Heart right ventricle (tissue), 16 donors: Measurements from ENCODE around the gene MYCN. TPM values are rescaled to one million over a fixed set of nuclear protein-coding genes. Genes with fewer than 3 reads are reported as not detected.

ENCODE experiments used
- ATAC-seq, 8 donors: fragments of 200-7000 bp; cut with Tn5 transposase; one replicate each; pipeline ENCODE4 v1.9.1; 2020; ENCODE audit warnings: mild to moderate bottlenecking in 8 of 8, moderate library complexity in 8 of 8, moderate number of reproducible peaks in 1 of 8
- DNase-seq, 2 donors: peaks; one replicate each; pipeline ENCODE4 v3.0.0-alpha.2; 2020
- H3K27ac ChIP-seq, 10 donors: fragments of 200-600 bp; sonication (generic) in 2 of 10; one replicate each; pipeline versions ENCODE4 v1.5.0 to v1.8.0; 2020 to 2022; ENCODE audit warnings: mild to moderate bottlenecking in 3 of 10
- H3K27me3 ChIP-seq, 7 donors: fragments of 200-600 bp; one replicate each; pipeline ENCODE4 v1.8.0; 2021 to 2022; ENCODE audit warnings: mild to moderate bottlenecking in 2 of 7
- H3K36me3 ChIP-seq, 9 donors: fragments of 200-600 bp; sonication (generic) in 1 of 9; one replicate each; pipeline versions ENCODE4 v1.5.0 to v1.8.0; 2020 to 2022; ENCODE audit warnings: mild to moderate bottlenecking in 2 of 9
- H3K4me1 ChIP-seq, 9 donors: fragments of 200-600 bp; sonication (generic) in 1 of 9; one replicate each; pipeline versions ENCODE4 v1.5.0 to v1.8.0; 2020 to 2022; ENCODE audit warnings: mild to moderate bottlenecking in 4 of 9
- H3K4me3 ChIP-seq, 10 donors: fragments of 200-600 bp; sonication (generic) in 2 of 10; one replicate each; pipeline versions ENCODE4 v1.5.0 to v1.8.0; 2020 to 2022; ENCODE audit warnings: mild to moderate bottlenecking in 7 of 10, moderate library complexity in 2 of 10
- H3K9me3 ChIP-seq, 11 donors: fragments of 200-600 bp in 10 of 11; sonication (generic) in 2 of 11; one replicate each; pipeline versions ENCODE4 v1.5.0 to v1.8.0; 2013 to 2022; ENCODE audit warnings: mild to moderate bottlenecking in 2 of 11, control low read depth in 1 of 11, moderate library complexity in 1 of 11
- WGBS, 2 donors: extraction: QIAGEN DNeasy Blood & Tissue Kit; methylation state at CpG; one replicate each; pipeline ENCODE4 v1.1.7; 2013; ENCODE audit warnings: inconsistent platforms in 1 of 2; 5-methylcytosine and 5-hydroxymethylcytosine counted together
- intact Hi-C, 10 donors: fragments of 100-400 bp; cut with DNase I; formaldehyde crosslinking; loops; one replicate each; pipeline versions ENCODE4 v1.11.1 to v1.14.2; 2022
- polyA plus RNA-seq, 2 donors: library from polyadenylated mRNA; stranded (reverse); fragments of 200-250 nt; gene quantifications; one replicate each; pipeline ENCODE4 v1.2.3, GENCODE V29; 2013
- total RNA-seq, 10 donors: library from RNA; stranded (reverse); fragmentation: NEBNext Ultra II Directional in 3 of 10; extraction: Animal tissue kit (Norgen Biotek cat#: 25700) in 3 of 10; gene quantifications; one replicate each; pipeline versions ENCODE4 v1.2.1 to v1.2.4, GENCODE V29; 2021 to 2023
- TF ChIP-seq, protein P1 (sequence below), 9 donors: fragments of 200-600 bp; sonication (generic) in 2 of 9; IDR thresholded peaks; one replicate each; pipeline versions ENCODE4 v1.5.0 to v1.8.0; 2021 to 2022; ENCODE audit warnings: antibody characterized with exemption in 9 of 9, mild to moderate bottlenecking in 5 of 9, moderate library complexity in 1 of 9
- donor health status: Arrhythmogenic right ventricular cardiomyopathy.
- donor health status: ischemic (EF 13 %, LVEDD 7.1; RV severe dilation, severe dysfunction).
- donor health status: healthy with polysubstance abuse.
- donor health status: DM: no; HTN: yes; CAD: no.
- donor health status: DM: no; HTN: no; CAD: no.
- donor health status: ischemic (EF 25% LVEDD 6.9; RV normal size, moderate dysfunction).
- donor health status: ischemic (EF 25% LVEDD 5.7; RV mildly dilated, moderate dysfunction).
- donor health status: healthy.
- donor health status: DM: yes; HTN: yes; CAD: no.
- donor health status: Ischemic cardiomyopathy.
- donor health status: ischemic (EF 35%, LVEDD 5.7; RV mildly dilated, moderate dysfunction).
- donor health status: nonischemic (EF 11% LVEDD 7.7; RV severe dilation, severe dysfunction).
- donor health status: DM: yes; HTN: yes; CAD: no.
- donor health status: PGD.
- donor health status: ischemic (EF 29% LVEDD 5.4; RV normal size, mild dysfunction).
- donor health status: nonischemic (EF 23%, LVEDD 6.1; RV moderate dilation, normal function).

Gene MYCN
- total and polyA plus RNA-seq, 12 donors, result 0.14 to 1.4 (median 0.52) TPM

DNA sequence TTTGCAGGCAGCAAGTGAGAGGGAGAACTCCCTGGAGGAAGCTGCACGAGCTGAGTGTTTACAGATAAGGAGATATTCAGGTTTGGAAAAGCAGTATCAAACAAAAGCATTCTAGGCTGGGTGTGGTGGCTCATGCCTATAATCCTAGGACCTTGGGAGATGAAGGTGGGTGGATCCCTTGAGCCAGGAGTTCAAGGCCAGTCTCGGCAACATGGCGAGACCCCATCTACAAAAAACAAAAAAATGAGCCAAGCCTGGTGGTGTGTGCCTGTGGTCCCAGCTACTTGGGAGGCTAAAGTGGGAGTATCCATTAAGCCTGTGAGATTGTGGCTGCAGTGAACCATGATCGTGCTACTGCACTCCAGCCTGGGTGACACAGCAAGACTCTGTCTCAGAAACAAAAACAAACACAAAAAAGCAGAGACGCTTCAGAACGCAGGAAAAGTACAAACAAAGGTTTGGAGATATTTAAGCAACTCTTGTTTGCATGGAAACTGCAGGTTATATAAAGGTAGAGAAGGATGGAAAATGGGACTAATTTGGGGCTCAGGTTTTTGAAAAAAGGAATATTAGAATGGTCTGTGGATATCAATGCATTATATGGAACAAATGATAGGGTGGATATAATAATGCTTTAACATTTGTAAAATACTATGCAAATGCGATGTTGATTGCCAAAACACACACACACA is 31.6 kb downstream of the MYCN start:
- DNase-seq (no peak), ATAC-seq (no peak)
- peaks cover 0 to 18% (median 6%) of the 10 kb centered on the region in 7 donors for H3K27me3 ChIP-seq
- TF ChIP-seq, protein P1, sequence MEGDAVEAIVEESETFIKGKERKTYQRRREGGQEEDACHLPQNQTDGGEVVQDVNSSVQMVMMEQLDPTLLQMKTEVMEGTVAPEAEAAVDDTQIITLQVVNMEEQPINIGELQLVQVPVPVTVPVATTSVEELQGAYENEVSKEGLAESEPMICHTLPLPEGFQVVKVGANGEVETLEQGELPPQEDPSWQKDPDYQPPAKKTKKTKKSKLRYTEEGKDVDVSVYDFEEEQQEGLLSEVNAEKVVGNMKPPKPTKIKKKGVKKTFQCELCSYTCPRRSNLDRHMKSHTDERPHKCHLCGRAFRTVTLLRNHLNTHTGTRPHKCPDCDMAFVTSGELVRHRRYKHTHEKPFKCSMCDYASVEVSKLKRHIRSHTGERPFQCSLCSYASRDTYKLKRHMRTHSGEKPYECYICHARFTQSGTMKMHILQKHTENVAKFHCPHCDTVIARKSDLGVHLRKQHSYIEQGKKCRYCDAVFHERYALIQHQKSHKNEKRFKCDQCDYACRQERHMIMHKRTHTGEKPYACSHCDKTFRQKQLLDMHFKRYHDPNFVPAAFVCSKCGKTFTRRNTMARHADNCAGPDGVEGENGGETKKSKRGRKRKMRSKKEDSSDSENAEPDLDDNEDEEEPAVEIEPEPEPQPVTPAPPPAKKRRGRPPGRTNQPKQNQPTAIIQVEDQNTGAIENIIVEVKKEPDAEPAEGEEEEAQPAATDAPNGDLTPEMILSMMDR (IDR thresholded peaks at IDR 0.05), result no peak
- intact Hi-C loops, result no loop called here
- no peaks in the 10 kb centered on the region for H3K36me3 ChIP-seq
- no peak overlapping the region for H3K4me3 ChIP-seq
- no peaks in the 10 kb centered on the region for H3K4me1 ChIP-seq
- WGBS, 2 donors, result 79 to 83% methylated on average over 7 of the region's 7 CpGs
- H3K27ac ChIP-seq, result no peak overlapping the region
- H3K9me3 ChIP-seq, result no peaks in the 10 kb centered on the region

- intact Hi-C loops, result no loop called here
- no peaks in the 10 kb centered on the region for H3K9me3 ChIP-seq
- TF ChIP-seq, protein P1 (IDR thresholded peaks at IDR 0.05), result no peak
- no peaks in the 10 kb centered on the region for H3K36me3 ChIP-seq
- no peak for ATAC-seq
- no peaks in the 10 kb centered on the region for H3K4me1 ChIP-seq
- peaks cover 0 to 18% (median 6%) of the 10 kb centered on the region in 7 donors for H3K27me3 ChIP-seq
- no peak overlapping the region for H3K27ac ChIP-seq
- 67 to 74% methylated on average over 7 of the region's 7 CpGs for WGBS, 2 donors
- no peak overlapping the region for H3K4me3 ChIP-seq
- DNase-seq, result no peak
Measured at GRCh38 chr2:15973481-15974401, 33.4 kb downstream of the MYCN start.

GRCh38 chr2:15974565-15975260 is 34.4 kb downstream of the MYCN start:
- no peak for ATAC-seq
- intact Hi-C loops, result no loop called here

DNA sequence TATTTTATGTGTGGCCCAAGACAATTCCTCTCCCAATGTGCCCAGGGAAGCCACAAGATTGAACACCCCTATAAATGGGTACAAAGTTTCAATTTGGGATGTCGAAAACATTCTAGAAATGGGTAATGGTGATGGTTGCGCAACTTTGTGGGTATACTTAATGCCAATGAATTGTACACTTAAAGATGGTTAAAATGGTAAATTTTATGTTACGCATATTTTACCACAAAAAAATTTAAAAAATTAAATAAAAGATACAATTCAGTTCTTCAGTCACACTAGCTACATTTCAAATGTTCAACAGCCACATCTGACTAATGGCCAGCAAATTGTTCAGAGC is 34.9 kb downstream of the MYCN start:
- TF ChIP-seq, protein P1 (IDR thresholded peaks at IDR 0.05), result no peak
- Histone ChIP-seq H3K4me1 (no peaks in the 10 kb centered on the region), H3K27me3 (peaks cover 0 to 16% (median 11%) of the 10 kb centered on the region in 7 donors), H3K9me3 (no peaks in the 10 kb centered on the region), H3K27ac (no peak overlapping the region), H3K4me3 (no peak overlapping the region), H3K36me3 (no peaks in the 10 kb centered on the region)
- DNase-seq (no peak), ATAC-seq (no peak)
- intact Hi-C loops, result no loop called here
- 93 to 97% methylated on average over 3 of the region's 3 CpGs for WGBS, 2 donors

More at GRCh38 chr2:15974565-15975260, 34.4 kb downstream of the MYCN start:
- WGBS, 2 donors, result 86 to 91% methylated on average over 5 of the region's 5 CpGs
- Histone ChIP-seq H3K4me3 (no peak overlapping the region), H3K9me3 (no peaks in the 10 kb centered on the region), H3K4me1 (no peaks in the 10 kb centered on the region), H3K36me3 (no peaks in the 10 kb centered on the region), H3K27me3 (peaks cover 0 to 18% (median 6%) of the 10 kb centered on the region in 7 donors), H3K27ac (no peak overlapping the region)
- DNase-seq, result no peak
- TF ChIP-seq, protein P1 (IDR thresholded peaks at IDR 0.05), result no peak
